ENCODE results near the gene CAMK1D. TPM values are rescaled to one million over a fixed set of nuclear protein-coding genes. Genes with fewer than 3 reads are reported as not detected.

The CAMK1D gene
- total and polyA plus RNA-seq, 2 of the 8 experiments (the other 6 are each of a cell fraction or from before 2014, with no cell fraction given): 3.5 to 10.6 TPM

GRCh38 chr10:12405342-12406320 is 56.3 kb downstream of the CAMK1D start:
- Histone ChIP-seq H3K9me3 (ENCODE audit: insufficient read depth in 2 of 2, low read depth in 1 of 2, low read length in 1 of 2) (no peaks in the 10 kb centered on the region), H2BK120ac (replicated peaks; ENCODE audit: low read depth, low read length) (no peak overlapping the region), H3K79me2 (ENCODE audit: control insufficient read depth in 1 of 2, insufficient read depth in 2 of 2, low read length in 2 of 2) (no peaks in the 10 kb centered on the region), H2AFZ (ENCODE audit: low read length) (no peak overlapping the region), H3K27ac (ENCODE audit: low read depth, low read length) (no peak overlapping the region), H3K56ac (replicated peaks; ENCODE audit: insufficient read length, low read depth, low read length) (no peak overlapping the region), H3K4ac (replicated peaks; ENCODE audit: insufficient read length, low read depth, low read length) (no peak overlapping the region), H4K20me1 (replicated peaks in 1 of 2; ENCODE audit: control insufficient read depth in 1 of 2, insufficient read depth in 2 of 2, low read length in 2 of 2) (no peaks in the 10 kb centered on the region), H3K27me3 (replicated peaks in 1 of 4; ENCODE audit: control insufficient read depth in 3 of 4, extremely low read depth in 1 of 4, insufficient read depth in 3 of 4, low read length in 3 of 4) (no peaks in the 10 kb centered on the region), H2AK5ac (ENCODE audit: low read depth, low read length) (no peak overlapping the region), H2BK5ac (ENCODE audit: low read depth, low read length) (no peak overlapping the region), H3K9ac (replicated peaks in 1 of 4; ENCODE audit: extremely low read depth in 1 of 4, low read depth in 3 of 4, low read length in 3 of 4) (no peak overlapping the region), H3K4me3 (ENCODE audit: extremely low read depth in 1 of 4, insufficient read depth in 2 of 4, low read depth in 3 of 4, low read length in 4 of 4) (no peak overlapping the region), H3K4me2 (ENCODE audit: insufficient read depth in 1 of 2, low read depth in 2 of 2, low read length in 2 of 2) (no peak overlapping the region), H3K79me1 (ENCODE audit: low read depth, low read length) (no peaks in the 10 kb centered on the region), H3K36me3 (ENCODE audit: control insufficient read depth in 2 of 4, insufficient read depth in 4 of 4, low read length in 3 of 4) (no peaks in the 10 kb centered on the region), H2BK12ac (ENCODE audit: low read depth, low read length) (no peak overlapping the region), H3K14ac (ENCODE audit: insufficient read length) (no peak overlapping the region), H3K4me1 (replicated peaks in 1 of 4; ENCODE audit: control insufficient read depth in 3 of 4, insufficient read depth in 4 of 4, low read length in 3 of 4) (no peaks in the 10 kb centered on the region; a peak in 1 of 7 replicates), H2BK15ac (ENCODE audit: low read length) (0 out of 2 replicates have a peak overlapping the region, but pooled peaks have one; percentile 88), H4K8ac (ENCODE audit: extremely low read depth, insufficient read depth, low read length) (no peak overlapping the region), H3K18ac (ENCODE audit: extremely low read depth, low read length) (no peak overlapping the region), H3K23ac (ENCODE audit: insufficient read length) (no peak overlapping the region), H2BK20ac (ENCODE audit: low read length) (no peak overlapping the region), H4K91ac (replicated peaks; ENCODE audit: insufficient read length, low read length) (no peak overlapping the region), H3K23me2 (ENCODE audit: low read depth, low read length) (no peaks in the 10 kb centered on the region), H4K5ac (ENCODE audit: insufficient read length, low read depth, low read length) (no peak overlapping the region)
- FAIRE-seq: no peak
- TF ChIP-seq MAFK (IDR thresholded peaks at IDR 0.05; ENCODE audit: low read depth, low read length) (no peak), CTCF (IDR thresholded peaks at IDR 0.05; ENCODE audit: control extremely low read depth in 1 of 3, insufficient read depth in 1 of 3, low read depth in 1 of 3, low read length in 3 of 3) (peak in 1 of 3 experiments; percentile 27; a peak in 1 of 4 replicates)
- WGBS, 2 experiments (ENCODE audit: extremely low coverage in 1 of 2, insufficient coverage in 1 of 2, insufficient read length in 1 of 2, insufficient replicate concordance in 2 of 2, low coverage in 1 of 2, low lambda C conversion rate in 2 of 2, missing lambda C conversion rate in 1 of 2): 81% methylated on average over 24 of the region's 24 CpGs; no CpG with 5 or more reads in 1 of the 2 experiments
- ChIA-PET CTCF (ENCODE audit: partially characterized antibody) (interaction anchor here (0.6 to 2.3 kb wide), 14 partner anchors 8 to 404 kb away, joined by 3 to 10 read pairs (median 3); no protein-coding TSS in a partner anchor), POLR2A (ENCODE audit: partially characterized antibody) (no interaction called here)
- DNase-seq (ENCODE audit: low read depth in 1 of 2, low spot score in 2 of 2): no peak

Data from H1 (cell line).